NCI-H2227 (cell line): ENCODE measurements around the gene SLC47A1.
"Not testable (repeated sequence)": the region's sequence is repeated elsewhere in the genome, so short reads cannot be mapped to it uniquely, and the experiment has no call there.

ENCODE experiments used
- DNase-seq: peaks from one replicate; lab custom pipeline; 2025; ENCODE audit not compliant: unreplicated experiment; lab: John Stamatoyannopoulos, UW

SLC47A1 gene

DNA sequence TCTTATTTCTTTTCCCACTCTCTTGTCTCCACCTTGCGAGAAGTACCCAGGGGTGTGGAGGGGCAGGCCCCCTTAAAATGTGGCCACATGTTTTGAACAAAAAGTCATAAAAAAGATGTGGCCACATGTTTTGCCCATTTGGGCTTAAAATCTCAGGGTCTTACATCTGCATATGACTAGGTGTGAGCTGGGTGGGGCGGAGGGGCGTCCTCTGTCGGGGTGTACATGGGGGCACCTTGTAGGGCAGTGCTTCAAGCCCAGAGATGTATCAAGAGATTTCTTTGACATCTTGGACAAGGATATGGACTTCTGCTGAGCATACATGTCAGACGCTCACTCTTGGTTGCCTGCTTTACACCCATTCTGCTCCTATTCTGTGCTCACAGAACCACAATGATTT, 13.0 kb upstream of the SLC47A1 start:
- DNase-seq, result no peak

DNA sequence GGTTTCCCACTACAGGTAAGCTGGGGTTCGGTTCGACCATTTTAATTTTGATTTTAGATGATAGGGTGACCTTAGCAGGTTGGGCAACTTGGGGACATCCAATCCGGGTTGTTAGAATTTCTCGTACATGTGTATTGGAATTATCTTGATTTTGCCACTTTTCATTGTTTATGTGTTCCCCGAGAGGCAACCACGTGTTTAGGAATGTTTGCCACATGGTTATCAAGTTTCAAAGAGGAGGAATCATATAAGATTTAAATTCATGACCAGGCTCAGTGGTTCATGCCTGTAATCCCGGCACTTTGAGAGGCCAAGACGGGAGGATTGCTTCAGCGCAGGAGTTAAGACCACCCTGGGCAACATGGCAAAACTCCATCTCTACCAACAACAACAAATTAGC, 10.0 kb upstream of the SLC47A1 start:
- no peak for DNase-seq

DNA sequence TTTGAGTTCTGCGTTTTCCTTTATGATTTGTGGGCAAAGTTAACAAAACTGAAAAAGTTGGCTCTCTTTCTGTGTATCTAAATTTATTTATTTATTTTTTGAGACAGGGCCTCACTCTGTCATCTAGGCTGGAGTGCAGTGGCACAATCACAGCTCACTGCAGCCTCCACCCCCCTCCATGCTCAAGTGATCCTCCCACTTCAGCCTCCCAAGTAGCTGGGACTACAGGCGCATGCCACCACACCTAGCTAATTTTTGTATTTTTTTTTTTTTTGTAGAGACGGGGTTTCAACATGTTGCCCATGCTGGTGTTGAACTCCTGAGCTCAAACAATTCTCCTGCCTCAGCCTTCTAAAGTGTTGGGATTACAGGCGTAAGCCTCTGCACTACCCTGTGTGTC, 6.7 kb upstream of the SLC47A1 start:
- not testable (repeated sequence) for DNase-seq

DNA sequence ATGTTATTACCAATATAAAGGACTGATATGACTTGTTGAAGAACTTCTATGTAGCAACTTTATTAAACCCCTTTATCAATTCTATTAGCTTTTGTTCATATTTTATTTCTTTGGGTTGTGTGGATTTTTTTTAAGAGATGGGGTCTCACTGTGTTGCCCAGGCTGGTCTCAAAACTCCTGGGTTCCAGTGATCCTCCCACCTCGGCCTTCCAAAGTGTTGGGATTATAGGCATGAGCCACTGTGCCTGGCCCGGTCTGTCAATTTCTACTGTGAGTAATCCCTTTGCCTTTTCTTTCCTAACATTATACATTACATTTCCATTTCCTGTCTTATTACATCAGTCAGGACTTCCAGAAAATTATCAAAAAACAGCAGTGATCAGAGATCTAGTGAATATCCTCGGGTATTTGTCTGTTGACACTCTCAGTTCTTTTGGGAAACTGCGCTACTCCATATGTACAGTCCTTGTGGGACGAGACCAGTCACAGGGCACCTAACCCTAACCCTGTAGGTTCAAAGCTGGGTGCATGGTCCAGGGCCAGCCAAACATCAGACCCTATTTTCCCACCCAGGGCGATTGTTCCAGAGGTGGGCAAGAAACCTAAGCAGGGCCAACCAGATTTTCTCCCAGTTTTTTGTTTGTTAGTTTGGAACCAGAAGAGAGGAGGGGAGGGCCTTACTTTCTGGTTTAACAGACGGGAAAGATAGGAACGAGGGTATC, 1.7 kb upstream of the SLC47A1 start:
- no peak for DNase-seq

- no peak for DNase-seq
Observed at GRCh38 chr17:19533036-19533717, 477 bp upstream of the SLC47A1 start.

DNA sequence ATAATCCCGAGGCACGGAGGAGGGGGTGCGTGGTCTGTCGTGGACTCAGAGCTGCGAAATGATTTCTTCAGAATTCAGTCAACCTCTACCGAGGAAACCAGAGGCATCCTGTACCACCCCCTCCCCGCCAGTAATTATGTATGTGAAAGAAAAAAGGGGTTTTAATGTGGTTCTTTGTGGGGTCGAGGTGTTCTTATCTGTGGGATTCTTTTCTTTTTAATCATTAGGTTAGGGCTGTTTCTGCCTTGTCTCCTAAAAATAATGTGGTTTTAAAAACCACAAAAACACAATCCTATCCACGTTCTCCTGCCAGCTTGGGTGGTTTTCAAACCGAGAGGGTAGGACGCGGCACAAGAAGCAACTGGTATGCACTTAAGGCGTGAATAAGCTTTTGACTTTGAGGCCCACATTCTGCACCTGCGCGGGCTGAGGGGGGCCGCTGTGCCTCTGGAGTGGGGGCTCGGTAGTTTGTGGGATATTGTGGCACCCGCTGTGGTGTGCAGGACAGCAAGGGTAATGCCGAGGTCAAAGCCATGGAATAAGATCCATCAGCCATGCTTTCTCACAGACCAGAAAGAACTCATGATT, 1.0 kb downstream of the SLC47A1 start:
- DNase-seq, result no peak

DNA sequence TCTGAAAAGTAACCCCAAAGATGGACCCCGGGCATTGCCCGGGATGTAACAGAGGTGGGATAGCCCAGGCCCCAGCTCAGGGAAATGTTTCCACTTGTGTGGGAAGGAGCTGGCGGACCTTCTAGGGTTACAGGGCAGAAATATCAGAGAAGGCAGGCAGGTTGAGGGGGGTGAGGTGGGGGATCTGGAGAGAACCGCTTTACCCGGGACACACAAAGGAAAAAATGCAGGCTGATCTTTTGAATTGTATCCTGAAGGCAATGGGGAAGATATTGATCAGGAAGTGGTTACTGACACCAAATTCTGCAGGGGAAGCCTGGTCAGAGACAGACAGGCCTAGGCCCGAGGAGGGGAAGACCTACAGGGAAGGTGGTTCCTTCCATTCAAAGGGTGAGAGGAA, 3.5 kb downstream of the SLC47A1 start:
- DNase-seq, result no peak

GRCh38 chr17:19538095-19539039, 4.7 kb downstream of the SLC47A1 start:
- DNase-seq, result no peak

DNA sequence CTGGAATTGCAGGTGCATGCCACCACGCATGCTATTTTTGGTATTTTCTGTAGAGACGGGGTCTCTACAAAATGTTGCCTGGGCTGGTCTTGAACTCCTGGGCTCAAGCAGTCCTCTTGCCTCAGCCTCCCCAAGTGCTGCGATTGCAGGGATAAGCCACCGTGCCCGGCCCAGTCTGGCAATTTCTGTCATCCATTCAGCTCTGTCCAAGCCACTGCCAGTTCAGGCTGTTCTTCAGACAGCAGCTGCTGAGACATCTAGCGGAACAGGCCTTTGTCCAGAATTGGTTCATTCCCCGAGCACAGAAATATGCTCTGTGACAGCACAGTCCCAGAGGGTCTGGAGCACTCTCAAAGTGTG, 5.4 kb downstream of the SLC47A1 start:
- no peak for DNase-seq

- no peak for DNase-seq
Observed at GRCh38 chr17:19539841-19540311, 6.2 kb downstream of the SLC47A1 start.

- DNase-seq, result no peak
Observed at GRCh38 chr17:19540706-19541370, 7.2 kb downstream of the SLC47A1 start.

DNA sequence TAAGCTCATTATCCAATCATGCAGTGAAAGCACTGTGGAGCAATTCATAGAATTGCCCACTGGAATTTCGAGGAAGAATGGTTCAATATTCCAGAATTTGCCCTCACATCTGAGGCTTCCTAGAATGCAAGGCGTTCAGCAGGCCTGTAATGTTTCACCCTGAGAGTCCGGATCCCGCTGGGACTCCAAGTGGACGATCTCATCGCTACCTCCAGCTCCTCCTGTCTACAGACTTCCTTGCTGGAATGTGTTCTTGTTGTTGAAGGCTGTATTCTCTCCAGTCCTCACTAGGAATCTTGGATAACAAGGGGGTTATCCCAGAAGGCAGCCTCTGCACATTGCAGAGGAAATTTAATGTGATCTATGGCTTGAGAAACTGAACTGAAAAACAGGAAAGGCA, 7.8 kb downstream of the SLC47A1 start:
- no peak for DNase-seq

DNA sequence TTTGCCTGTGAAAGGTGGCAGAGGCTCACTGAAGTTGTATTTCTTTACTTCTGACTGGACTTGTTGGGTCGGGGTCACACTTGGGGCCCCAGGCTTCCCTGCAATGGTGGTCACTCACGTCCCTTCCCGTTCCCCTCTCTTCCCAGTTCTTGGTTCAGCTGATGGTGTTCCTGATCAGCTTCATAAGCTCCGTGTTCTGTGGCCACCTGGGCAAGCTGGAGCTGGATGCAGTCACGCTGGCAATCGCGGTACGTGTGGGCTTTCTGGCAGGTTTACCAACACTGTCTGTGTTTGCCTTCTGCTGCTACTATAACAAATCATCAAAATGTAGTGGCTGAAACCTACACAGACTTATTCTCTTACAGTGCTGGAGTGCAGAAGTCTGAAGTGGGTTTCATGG, 8.6 kb downstream of the SLC47A1 start:
- no peak for DNase-seq

GRCh38 chr17:19544366-19544765, 10.7 kb downstream of the SLC47A1 start:
- no peak for DNase-seq

GRCh38 chr17:19546289-19547065, 12.8 kb downstream of the SLC47A1 start:
- no peak for DNase-seq

GRCh38 chr17:19549746-19550623, 16.3 kb downstream of the SLC47A1 start:
- no peak for DNase-seq

- no peak for DNase-seq
Observed at GRCh38 chr17:19551165-19551564, 17.5 kb downstream of the SLC47A1 start.

- DNase-seq, result no peak
Observed at GRCh38 chr17:19551591-19552148, 18.0 kb downstream of the SLC47A1 start.

- DNase-seq, result no peak
Observed at GRCh38 chr17:19553036-19553435, 19.4 kb downstream of the SLC47A1 start.
